GM12878 (cell line): ENCODE results near the gene ALDH1L1. TPM values are rescaled to one million over a fixed set of nuclear protein-coding genes. Genes with fewer than 3 reads are reported as not detected.

ENCODE experiments used
- ATAC-seq: fragments of 200-7000 bp; cut with Tn5 transposase; 3 replicates; pipeline ENCODE4 v1.9.1; 2020; ENCODE audit warnings: mild to moderate bottlenecking, moderate library complexity
- BruUV-seq: library from RNA; stranded (reverse); fragments of 400-500 nt; replicated peaks from 2 replicates; lab custom pipeline; 2021; lab: Mats Ljungman, UMichigan
- CTCF ChIA-PET: fragments of 300-600 bp; sonication (Branson Sonifier 250); formaldehyde crosslinking; extraction: SDS; loops from one replicate; lab custom pipeline; 2021; ENCODE audit warnings: inconsistent platforms; lab: Yijun Ruan, JAX
- POLR2A ChIA-PET: fragments of 350-600 bp; formaldehyde crosslinking; extraction: SDS; loops from one replicate; lab custom pipeline; 2021; ENCODE audit warnings: inconsistent platforms; lab: Charles Lee
- RAD21 ChIA-PET: fragments of 300-600 bp; sonication (Branson Sonifier 250); formaldehyde crosslinking; loops from one replicate; lab custom pipeline; 2023; ENCODE audit warnings: antibody characterized with exemption; ENCODE audit not compliant: unreplicated experiment; lab: Charles Lee
- SMC1A ChIA-PET: fragments of 300-600 bp; sonication (Branson Sonifier 250); formaldehyde crosslinking; loops from one replicate; lab custom pipeline; 2023; ENCODE audit not compliant: unreplicated experiment, uncharacterized antibody; lab: Charles Lee
- DNase-seq: peaks from one replicate; pipeline ENCODE4 v3.0.0-alpha.2; 2011; ENCODE audit warnings: low read depth, low spot score
- FAIRE-seq: peaks from 3 replicates; lab custom pipeline; 2011; peaks lifted over from hg19 to GRCh38; lab: Jason Lieb, UNC
- H2AFZ ChIP-seq: 2 replicates; pipeline ENCODE4 v1.6.0; 2011; ENCODE audit warnings: low read depth, low read length, control low read depth; ENCODE audit not compliant: control insufficient read depth
- H3K27ac ChIP-seq: 2 replicates; pipeline ENCODE4 v1.5.1; 2011; ENCODE audit warnings: control low read depth; ENCODE audit not compliant: control insufficient read depth, insufficient read depth
- H3K27me3 ChIP-seq, 2 experiments: replicated peaks in 1 of 2; 2 replicates each; pipeline versions ENCODE4 v1.6.0 to v1.6.1; 2011; ENCODE audit warnings: low read length in 1 of 2; ENCODE audit not compliant: control insufficient read depth in 2 of 2, insufficient read depth in 2 of 2
- H3K36me3 ChIP-seq, 2 experiments: 2 replicates each; pipeline ENCODE4 v1.5.1; 2011; ENCODE audit warnings: low read length in 1 of 2; ENCODE audit not compliant: control insufficient read depth in 2 of 2, insufficient read depth in 2 of 2
- H3K4me1 ChIP-seq: 2 replicates; pipeline ENCODE4 v1.6.1; 2011; ENCODE audit warnings: mild to moderate bottlenecking, low read length, moderate library complexity, mixed read lengths; ENCODE audit not compliant: control insufficient read depth, insufficient read depth
- H3K4me2 ChIP-seq: 2 replicates; pipeline ENCODE4 v1.6.0; 2011; ENCODE audit warnings: control low read depth; ENCODE audit not compliant: control insufficient read depth, insufficient read depth
- H3K4me3 ChIP-seq: fragments of 200-600 bp; sonication (generic); 2 replicates; pipeline ENCODE4 v1.5.1; 2016
- H3K79me2 ChIP-seq: 2 replicates; pipeline ENCODE4 v1.6.0; 2011; ENCODE audit warnings: low read length; ENCODE audit not compliant: control insufficient read depth, insufficient read depth
- H3K9ac ChIP-seq: 2 replicates; pipeline ENCODE4 v1.8.0; 2011; ENCODE audit warnings: low read length, control low read depth, mixed read lengths; ENCODE audit not compliant: control insufficient read depth, insufficient read depth
- H3K9me3 ChIP-seq: replicated peaks from 3 replicates; pipeline ENCODE4 v1.5.1; 2011; ENCODE audit warnings: mild to moderate bottlenecking, low read length; ENCODE audit not compliant: control insufficient read depth, insufficient read depth
- H4K20me1 ChIP-seq: 2 replicates; pipeline ENCODE4 v1.6.0; 2011; ENCODE audit not compliant: control insufficient read depth, insufficient read depth
- BHLHE40 ChIP-seq, 2 experiments: fragments of 450-650 bp in 1 of 2; IDR thresholded peaks; 2 replicates each; pipeline ENCODE4 v1.6.1; 2011 to 2017; ENCODE audit warnings: low read depth in 2 of 2, borderline replicate concordance in 1 of 2, improper control_type of control experiment in 1 of 2, low read length in 1 of 2, mild to moderate bottlenecking in 1 of 2
- BMI1 ChIP-seq: fragments of 450-650 bp; IDR thresholded peaks from 2 replicates; pipeline ENCODE4 v1.6.1; 2016; ENCODE audit warnings: mild to moderate bottlenecking, moderate library complexity, borderline replicate concordance
- HDGF ChIP-seq: fragments of 450-650 bp; IDR thresholded peaks from 2 replicates; pipeline ENCODE4 v1.6.1; 2016; ENCODE audit warnings: antibody characterized with exemption
- HSF1 ChIP-seq: fragments of 150-350 bp; IDR thresholded peaks from 2 replicates; pipeline ENCODE4 v1.6.1; 2014; ENCODE audit warnings: mild to moderate bottlenecking, low read depth, low read length
- IKZF2 ChIP-seq, 2 experiments: fragments of 450-650 bp; IDR thresholded peaks; 2 replicates each; pipeline ENCODE4 v1.6.1; 2017; ENCODE audit warnings: mild to moderate bottlenecking in 2 of 2, moderate library complexity in 2 of 2
- NFYB ChIP-seq: IDR thresholded peaks from 2 replicates; pipeline ENCODE4 v1.6.1; 2011; ENCODE audit warnings: low read depth, mild to moderate bottlenecking, low read length, improper control_type of control experiment, moderate library complexity; ENCODE audit not compliant: insufficient read depth
- RAD51 ChIP-seq: fragments of 450-650 bp; IDR thresholded peaks from 2 replicates; pipeline ENCODE4 v1.6.1; 2016; ENCODE audit warnings: moderate library complexity, mild to moderate bottlenecking, inconsistent platforms
- RUNX3 ChIP-seq: IDR thresholded peaks from 2 replicates; pipeline ENCODE4 v1.6.1; 2012; ENCODE audit warnings: low read length, inconsistent platforms
- SREBF2 ChIP-seq: IDR thresholded peaks from 2 replicates; pipeline ENCODE4 v1.6.1; 2012; ENCODE audit warnings: mild to moderate bottlenecking, low read length
- STAT1 ChIP-seq: fragments of 450-650 bp; conservative IDR thresholded peaks from 2 replicates; pipeline ENCODE4 v1.6.1; 2014; ENCODE audit warnings: antibody characterized with exemption, mild to moderate bottlenecking
- TAF1 ChIP-seq: IDR thresholded peaks from 2 replicates; pipeline ENCODE4 v1.6.1; 2011; ENCODE audit warnings: mild to moderate bottlenecking, low read depth, low read length, borderline replicate concordance
- WRNIP1 ChIP-seq: IDR thresholded peaks from 2 replicates; pipeline ENCODE4 v1.6.1; 2011; ENCODE audit warnings: low read depth, low read length, improper control_type of control experiment, borderline replicate concordance
- YY1 ChIP-seq: IDR thresholded peaks from 2 replicates; pipeline ENCODE4 v1.6.1; 2011; ENCODE audit warnings: low read depth, mild to moderate bottlenecking, low read length
- WGBS: methylation state at CpG from one replicate; pipeline ENCODE4 v1.1.6; 2016; ENCODE audit warnings: low lambda C conversion rate; ENCODE audit not compliant: insufficient replicate concordance, insufficient coverage; ENCODE audit errors: missing lambda C conversion rate; 5-methylcytosine and 5-hydroxymethylcytosine counted together
- in situ Hi-C: fragments of 300-500 bp; cut with MboI; formaldehyde crosslinking; loops from 9 replicates; pipeline ENCODE4 v1.14.3; 2018; ENCODE audit warnings: mixed read lengths
- intact Hi-C: fragments of 100-400 bp; cut with micrococcal nuclease; formaldehyde crosslinking; loops from one replicate; pipeline ENCODE4 v1.14.2; 2022; ENCODE audit not compliant: unreplicated experiment
- polyA plus RNA-seq, 11 experiments: library from polyadenylated mRNA; depleted of rRNA in 4 of 11; unstranded in 6 of 11; stranded (reverse) in 5 of 11; fragments of >200 nt; fragmentation: Nextera tagmentation in 4 of 11; fragmentation: Illumina TruSeq in 1 of 11; extraction: Ambion mirVana in 4 of 11; extraction: Trizol in 1 of 11; gene quantifications; 1 replicate in 1 of 11; 2 replicates in 10 of 11; pipeline versions ENCODE4 v1.2.1 to v1.2.3, GENCODE V29; 2011 to 2016; ENCODE audit warnings: inconsistent platforms in 2 of 11, missing spikeins in 2 of 11, low read depth in 1 of 11
- total RNA-seq, 4 experiments: library from RNA; depleted of rRNA in 3 of 4; stranded (reverse); fragments of >200 nt in 3 of 4; fragmentation: Illumina TruSeq in 1 of 4; extraction: Trizol in 1 of 4; gene quantifications; 2 replicates each; pipeline versions ENCODE4 v1.2.1 to v1.2.3, GENCODE V29; 2013 to 2021
- TF ChIP-seq, protein P1 (sequence below): fragments of 450-650 bp; formaldehyde crosslinking; IDR thresholded peaks from 2 replicates; pipeline ENCODE4 v1.4.0; 2022; ENCODE audit warnings: mild to moderate bottlenecking, moderate library complexity

Gene ALDH1L1
- total and polyA plus RNA-seq, 10 of the 15 experiments (the other 5 are each of a cell fraction or from before 2014, with no cell fraction given): 0.04 to 18.2 (median 0.45) TPM

- BruUV-seq: no TSS peak
- WGBS: 7% methylated on average over 2 of the region's 2 CpGs
- no peaks in the 10 kb centered on the region for H3K36me3 ChIP-seq
- no peak overlapping the region for H3K27ac ChIP-seq
- intact Hi-C loops: no loop called here
- POLR2A ChIA-PET: no interaction called here
- DNase-seq: no peak
- no peak overlapping the region for H2AFZ ChIP-seq
- CTCF ChIA-PET: interaction anchor here (3.6 kb wide), 1 partner anchor 10 kb away, joined by 20 read pairs; no protein-coding TSS in a partner anchor
- H3K79me2 ChIP-seq: no peaks in the 10 kb centered on the region
- RAD21 ChIA-PET: no interaction called here
- FAIRE-seq: no peak
- H3K27me3 ChIP-seq: peaks cover under 1 to 7% of the 10 kb centered on the region in 2 experiments; a peak in 3 of 4 replicates
- SMC1A ChIA-PET: no interaction called here
- no peak overlapping the region for H3K4me3 ChIP-seq
- in situ Hi-C loops: no loop called here
- H3K4me2 ChIP-seq: no peak overlapping the region
- no peak overlapping the region for H3K9ac ChIP-seq
- no peaks in the 10 kb centered on the region for H3K4me1 ChIP-seq
- H4K20me1 ChIP-seq: no peaks in the 10 kb centered on the region
- no peaks in the 10 kb centered on the region for H3K9me3 ChIP-seq
- no peak for TF ChIP-seq TAF1
- TF ChIP-seq HSF1: no peak
- no peak for TF ChIP-seq RAD51
- ATAC-seq: no peak
Observed at GRCh38 chr3:126208182-126208581, 27.8 kb upstream of the ALDH1L1 start.

DNA sequence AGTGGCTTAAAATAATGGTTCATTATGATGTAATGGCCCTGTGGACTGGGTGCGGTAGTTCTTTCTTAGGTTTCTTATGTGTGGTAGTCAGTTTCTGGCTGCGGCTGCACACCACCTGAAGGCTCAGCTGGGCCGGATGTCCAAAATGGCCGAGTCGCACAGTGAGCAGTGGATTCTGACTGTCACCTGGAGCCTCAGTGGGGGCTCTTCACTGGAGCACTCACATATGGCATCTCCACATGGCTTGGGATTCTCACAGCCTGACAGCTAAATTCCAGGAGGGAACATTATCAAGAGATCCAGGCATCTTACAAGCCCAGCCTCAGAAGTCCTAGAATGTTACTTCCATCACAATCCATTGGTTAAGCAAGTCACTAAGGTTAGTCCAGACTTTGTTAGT is 26.8 kb upstream of the ALDH1L1 start:
- in situ Hi-C loops (no loop called here), intact Hi-C loops (no loop called here)
- POLR2A ChIA-PET: no interaction called here
- Histone ChIP-seq H3K27me3 (peaks cover 0 to 7% of the 10 kb centered on the region in 2 experiments; a peak in 3 of 4 replicates), H3K4me3 (no peak overlapping the region), H3K4me1 (no peaks in the 10 kb centered on the region), H3K79me2 (no peaks in the 10 kb centered on the region), H3K4me2 (no peak overlapping the region), H3K9me3 (no peaks in the 10 kb centered on the region), H3K9ac (no peak overlapping the region), H3K36me3 (no peaks in the 10 kb centered on the region), H3K27ac (no peak overlapping the region), H2AFZ (no peak overlapping the region), H4K20me1 (no peaks in the 10 kb centered on the region)
- FAIRE-seq (no peak), ATAC-seq (no peak), DNase-seq (no peak)
- CTCF ChIA-PET: interaction anchor here (3.6 kb wide), 1 partner anchor 9 kb away, joined by 20 read pairs; no protein-coding TSS in a partner anchor
- 69% methylated on average over 5 of the region's 5 CpGs for WGBS
- no TSS peak for BruUV-seq
- SMC1A ChIA-PET: no interaction called here
- RAD21 ChIA-PET: no interaction called here
- TF ChIP-seq, protein P1, sequence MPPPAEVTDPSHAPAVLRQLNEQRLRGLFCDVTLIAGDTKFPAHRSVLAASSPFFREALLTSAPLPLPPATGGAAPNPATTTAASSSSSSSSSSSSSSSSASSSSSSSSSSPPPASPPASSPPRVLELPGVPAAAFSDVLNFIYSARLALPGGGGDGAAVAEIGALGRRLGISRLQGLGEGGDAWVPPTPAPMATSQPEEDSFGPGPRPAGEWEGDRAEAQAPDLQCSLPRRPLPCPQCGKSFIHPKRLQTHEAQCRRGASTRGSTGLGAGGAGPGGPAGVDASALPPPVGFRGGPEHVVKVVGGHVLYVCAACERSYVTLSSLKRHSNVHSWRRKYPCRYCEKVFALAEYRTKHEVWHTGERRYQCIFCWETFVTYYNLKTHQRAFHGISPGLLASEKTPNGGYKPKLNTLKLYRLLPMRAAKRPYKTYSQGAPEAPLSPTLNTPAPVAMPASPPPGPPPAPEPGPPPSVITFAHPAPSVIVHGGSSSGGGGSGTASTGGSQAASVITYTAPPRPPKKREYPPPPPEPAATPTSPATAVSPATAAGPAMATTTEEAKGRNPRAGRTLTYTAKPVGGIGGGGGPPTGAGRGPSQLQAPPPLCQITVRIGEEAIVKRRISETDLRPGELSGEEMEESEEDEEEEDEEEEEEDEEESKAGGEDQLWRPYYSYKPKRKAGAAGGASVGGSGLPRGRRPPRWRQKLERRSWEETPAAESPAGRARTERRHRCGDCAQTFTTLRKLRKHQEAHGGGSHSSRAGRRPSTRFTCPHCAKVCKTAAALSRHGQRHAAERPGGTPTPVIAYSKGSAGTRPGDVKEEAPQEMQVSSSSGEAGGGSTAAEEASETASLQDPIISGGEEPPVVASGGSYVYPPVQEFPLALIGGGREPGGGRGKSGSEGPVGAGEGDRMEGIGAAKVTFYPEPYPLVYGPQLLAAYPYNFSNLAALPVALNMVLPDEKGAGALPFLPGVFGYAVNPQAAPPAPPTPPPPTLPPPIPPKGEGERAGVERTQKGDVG: no peak
- no peak for TF ChIP-seq IKZF2 (IDR thresholded peaks at IDR 0.05)
- no peak for TF ChIP-seq WRNIP1
- TF ChIP-seq HDGF: no peak
- no peak for TF ChIP-seq RUNX3
- TF ChIP-seq BHLHE40 (IDR thresholded peaks at IDR 0.05; ENCODE audit: borderline replicate concordance in 1 of 2, low read depth in 2 of 2, low read length in 1 of 2): no peak
- no peak for TF ChIP-seq SREBF2
- TF ChIP-seq NFYB: no peak
- TF ChIP-seq YY1: no peak
- no peak for TF ChIP-seq STAT1
- no peak for TF ChIP-seq BMI1
